HepG2 (cell line): ENCODE data around the gene AK3. TPM values are rescaled to one million over a fixed set of nuclear protein-coding genes. Genes with fewer than 3 reads are reported as not detected.

Experiments used
- AHR ChIP-seq: IDR thresholded peaks from 2 replicates; pipeline ENCODE4 v1.6.1; 2018; ENCODE audit warnings: missing genetic modification reagents, missing compliant biosample characterization
- ATF7 ChIP-seq, 2 experiments: fragments of 450-650 bp in 1 of 2; sonication (generic) in 1 of 2; formaldehyde crosslinking in 1 of 2; IDR thresholded peaks; 2 replicates each; pipeline versions ENCODE4 v1.4.0 to v1.6.1; 2016 to 2020; ENCODE audit warnings: antibody characterized with exemption in 1 of 2, mild to moderate bottlenecking in 1 of 2, missing genetic modification reagents in 1 of 2
- CCDC6 ChIP-seq: sonication (generic); formaldehyde crosslinking; IDR thresholded peaks from 2 replicates; pipeline ENCODE4 v1.8.1; 2022; ENCODE audit warnings: mild to moderate bottlenecking, missing genetic modification reagents, moderate library complexity
- DMAP1 ChIP-seq: IDR thresholded peaks from 2 replicates; pipeline ENCODE4 v1.6.1; 2016
- FOSL2 ChIP-seq: sonication (generic); formaldehyde crosslinking; IDR thresholded peaks from 2 replicates; pipeline ENCODE4 v1.4.0; 2020; ENCODE audit warnings: missing genetic modification reagents
- FOXK2 ChIP-seq: fragments of 450-650 bp; IDR thresholded peaks from 2 replicates; pipeline ENCODE4 v1.6.1; 2016
- IRF2 ChIP-seq: IDR thresholded peaks from 2 replicates; pipeline ENCODE4 v1.6.1; 2018; ENCODE audit warnings: missing genetic modification reagents, missing compliant biosample characterization
- KDM1A ChIP-seq: IDR thresholded peaks from 2 replicates; pipeline ENCODE4 v1.6.1; 2016; ENCODE audit warnings: missing compliant biosample characterization
- KLF12 ChIP-seq: sonication (generic); formaldehyde crosslinking; IDR thresholded peaks from 2 replicates; pipeline ENCODE4 v1.4.0; 2020; ENCODE audit warnings: missing genetic modification reagents, borderline replicate concordance
- MAF1 ChIP-seq: sonication (generic); formaldehyde crosslinking; IDR thresholded peaks from 2 replicates; pipeline ENCODE4 v1.5.0; 2020; ENCODE audit warnings: missing genetic modification reagents, borderline replicate concordance
- NR2F1 ChIP-seq, 2 experiments: fragments of 450-650 bp in 1 of 2; formaldehyde crosslinking in 1 of 2; IDR thresholded peaks; 2 replicates each; pipeline versions ENCODE4 v1.5.0 to v1.6.1; 2016 to 2020; ENCODE audit warnings: mild to moderate bottlenecking in 1 of 2, missing compliant biosample characterization in 1 of 2, missing genetic modification reagents in 1 of 2, moderate library complexity in 1 of 2
- POLR2AphosphoS2 ChIP-seq: IDR thresholded peaks from 2 replicates; pipeline ENCODE4 v1.6.1; 2011; ENCODE audit warnings: low read depth, low read length, improper control_type of control experiment
- RORA ChIP-seq: sonication (generic); formaldehyde crosslinking; IDR thresholded peaks from 2 replicates; pipeline ENCODE4 v1.5.0; 2020; ENCODE audit warnings: mild to moderate bottlenecking, missing genetic modification reagents, moderate library complexity
- SMC3 ChIP-seq: IDR thresholded peaks from 2 replicates; pipeline ENCODE4 v1.6.1; 2011; ENCODE audit warnings: low read length, improper control_type of control experiment
- ZFP36 ChIP-seq: fragments of 150-350 bp; IDR thresholded peaks from 2 replicates; pipeline ENCODE4 v1.6.1; 2018; ENCODE audit warnings: borderline replicate concordance, low read length, low read depth; ENCODE audit not compliant: partially characterized antibody
- ZMYM3 ChIP-seq: sonication (generic); formaldehyde crosslinking; IDR thresholded peaks from 2 replicates; pipeline ENCODE4 v1.5.1; 2020; ENCODE audit warnings: mild to moderate bottlenecking, missing genetic modification reagents
- ZNF138 ChIP-seq: sonication (generic); formaldehyde crosslinking; IDR thresholded peaks from 2 replicates; pipeline ENCODE4 v1.5.0; 2020; ENCODE audit warnings: mild to moderate bottlenecking, low read depth, missing genetic modification reagents
- ZNF230 ChIP-seq: sonication (generic); formaldehyde crosslinking; IDR thresholded peaks from 2 replicates; pipeline ENCODE4 v1.4.0; 2020; ENCODE audit warnings: mild to moderate bottlenecking, missing genetic modification reagents
- ZNF253 ChIP-seq: sonication (generic); formaldehyde crosslinking; IDR thresholded peaks from 2 replicates; pipeline ENCODE4 v1.8.0; 2022; ENCODE audit warnings: mild to moderate bottlenecking, missing genetic modification reagents, borderline replicate concordance
- ZNF780A ChIP-seq: sonication (generic); formaldehyde crosslinking; IDR thresholded peaks from 2 replicates; pipeline ENCODE4 v1.8.0; 2022; ENCODE audit warnings: mild to moderate bottlenecking, missing genetic modification reagents, moderate library complexity
- ZSCAN9 ChIP-seq: IDR thresholded peaks from 2 replicates; pipeline ENCODE4 v1.6.1; 2016; ENCODE audit warnings: borderline replicate concordance
- polyA plus RNA-seq, 8 experiments: library from polyadenylated mRNA; depleted of rRNA in 3 of 8; stranded (reverse) in 7 of 8; unstranded in 1 of 8; fragments of >200 nt; fragmentation: Illumina TruSeq in 4 of 8; extraction: Trizol in 4 of 8; gene quantifications; 2 replicates each; pipeline versions ENCODE4 v1.2.1 to v1.2.3, GENCODE V29; 2011 to 2016; ENCODE audit warnings: low read depth in 4 of 8, missing spikeins in 1 of 8, mixed read lengths in 1 of 8; ENCODE audit not compliant: insufficient read depth in 1 of 8
- total RNA-seq, 5 experiments: library from RNA; depleted of rRNA; stranded (reverse); fragments of >200 nt; fragmentation: Illumina TruSeq; extraction: Trizol; gene quantifications; 2 replicates each; pipeline ENCODE4 v1.2.3, GENCODE V29; 2016; ENCODE audit warnings: low read depth in 1 of 5
- TF ChIP-seq, protein P1 (sequence below): sonication (generic); formaldehyde crosslinking; IDR thresholded peaks from 2 replicates; pipeline ENCODE4 v1.4.0; 2020; ENCODE audit warnings: missing genetic modification reagents
- TF ChIP-seq, protein P2 (sequence below): sonication (generic); formaldehyde crosslinking; IDR thresholded peaks from 2 replicates; pipeline ENCODE4 v1.4.0; 2020; ENCODE audit warnings: mild to moderate bottlenecking, missing genetic modification reagents
- TF ChIP-seq, protein P3 (sequence below): fragments of 450-650 bp; IDR thresholded peaks from 2 replicates; pipeline ENCODE4 v1.6.1; 2017; ENCODE audit warnings: mild to moderate bottlenecking
- TF ChIP-seq, protein P4 (sequence below), 2 experiments: sonication (generic) in 1 of 2; formaldehyde crosslinking in 1 of 2; IDR thresholded peaks; 2 replicates each; pipeline versions ENCODE4 v1.4.0 to v1.6.1; 2018 to 2020; ENCODE audit warnings: missing genetic modification reagents in 2 of 2, borderline replicate concordance in 1 of 2, low read depth in 1 of 2, mild to moderate bottlenecking in 1 of 2, missing biosample characterization in 1 of 2

AK3 gene
- total and polyA plus RNA-seq, 2 of the 13 experiments (the other 11 are each of a cell fraction or from before 2014, with no cell fraction given) = 76.8 to 109 TPM

DNA sequence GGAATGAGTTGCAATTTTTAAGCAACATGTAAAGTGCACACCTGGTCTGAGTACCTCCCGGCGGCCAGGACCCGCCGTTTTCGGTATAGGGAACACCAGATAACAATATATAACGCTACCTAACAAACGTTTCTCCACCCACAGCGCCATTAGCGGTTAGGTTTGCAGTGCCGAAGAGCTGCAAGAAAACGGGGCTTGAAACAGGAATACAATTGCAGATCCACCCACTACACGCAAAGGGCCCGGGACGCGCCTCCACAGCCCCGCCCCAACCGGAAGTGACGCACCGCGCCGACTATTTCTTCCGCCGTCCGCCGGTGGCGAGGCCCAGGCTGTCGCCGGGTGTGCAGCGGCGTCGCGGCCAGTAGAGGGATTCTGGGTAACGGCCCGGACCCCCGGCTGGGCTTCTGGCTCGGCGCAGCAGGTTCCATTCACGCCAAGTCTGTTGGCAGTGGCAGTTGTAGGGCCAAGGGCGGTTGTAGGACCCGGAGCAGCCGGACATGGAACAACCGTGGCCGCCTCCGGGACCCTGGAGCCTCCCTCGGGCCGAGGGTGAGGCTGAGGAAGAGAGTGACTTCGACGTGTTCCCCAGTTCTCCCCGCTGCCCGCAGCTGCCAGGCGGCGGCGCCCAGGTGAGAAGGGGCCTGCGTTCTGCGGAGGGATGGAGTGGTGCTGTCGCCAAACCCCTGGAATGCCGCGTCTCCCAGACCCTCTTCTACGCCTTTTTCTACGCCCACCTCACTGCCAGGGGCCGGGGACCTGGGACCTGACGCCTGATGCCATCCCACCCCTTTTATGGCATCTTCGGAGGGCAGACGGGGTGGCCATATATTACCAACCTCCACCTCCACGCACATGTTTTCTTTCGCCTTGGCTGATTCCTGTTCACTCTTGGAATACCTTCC, 61.5 kb downstream of the AK3 start, which contains the start of gene CDC37L1 (continued):
- TF ChIP-seq, protein P1, sequence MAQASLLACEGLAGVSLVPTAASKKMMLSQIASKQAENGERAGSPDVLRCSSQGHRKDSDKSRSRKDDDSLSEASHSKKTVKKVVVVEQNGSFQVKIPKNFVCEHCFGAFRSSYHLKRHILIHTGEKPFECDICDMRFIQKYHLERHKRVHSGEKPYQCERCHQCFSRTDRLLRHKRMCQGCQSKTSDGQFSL (CRISPR knock-in tag) = 0 out of 2 replicates have a peak, but pooled peaks have one; percentile 24
- TF ChIP-seq, protein P2, sequence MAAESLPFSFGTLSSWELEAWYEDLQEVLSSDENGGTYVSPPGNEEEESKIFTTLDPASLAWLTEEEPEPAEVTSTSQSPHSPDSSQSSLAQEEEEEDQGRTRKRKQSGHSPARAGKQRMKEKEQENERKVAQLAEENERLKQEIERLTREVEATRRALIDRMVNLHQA (CRISPR knock-in tag) = no peak
- TF ChIP-seq ZNF780A (CRISPR knock-in tag) = no peak; the same call in 1 of the 2 replicates
- TF ChIP-seq ZMYM3 = no peak
- TF ChIP-seq, protein P3, sequence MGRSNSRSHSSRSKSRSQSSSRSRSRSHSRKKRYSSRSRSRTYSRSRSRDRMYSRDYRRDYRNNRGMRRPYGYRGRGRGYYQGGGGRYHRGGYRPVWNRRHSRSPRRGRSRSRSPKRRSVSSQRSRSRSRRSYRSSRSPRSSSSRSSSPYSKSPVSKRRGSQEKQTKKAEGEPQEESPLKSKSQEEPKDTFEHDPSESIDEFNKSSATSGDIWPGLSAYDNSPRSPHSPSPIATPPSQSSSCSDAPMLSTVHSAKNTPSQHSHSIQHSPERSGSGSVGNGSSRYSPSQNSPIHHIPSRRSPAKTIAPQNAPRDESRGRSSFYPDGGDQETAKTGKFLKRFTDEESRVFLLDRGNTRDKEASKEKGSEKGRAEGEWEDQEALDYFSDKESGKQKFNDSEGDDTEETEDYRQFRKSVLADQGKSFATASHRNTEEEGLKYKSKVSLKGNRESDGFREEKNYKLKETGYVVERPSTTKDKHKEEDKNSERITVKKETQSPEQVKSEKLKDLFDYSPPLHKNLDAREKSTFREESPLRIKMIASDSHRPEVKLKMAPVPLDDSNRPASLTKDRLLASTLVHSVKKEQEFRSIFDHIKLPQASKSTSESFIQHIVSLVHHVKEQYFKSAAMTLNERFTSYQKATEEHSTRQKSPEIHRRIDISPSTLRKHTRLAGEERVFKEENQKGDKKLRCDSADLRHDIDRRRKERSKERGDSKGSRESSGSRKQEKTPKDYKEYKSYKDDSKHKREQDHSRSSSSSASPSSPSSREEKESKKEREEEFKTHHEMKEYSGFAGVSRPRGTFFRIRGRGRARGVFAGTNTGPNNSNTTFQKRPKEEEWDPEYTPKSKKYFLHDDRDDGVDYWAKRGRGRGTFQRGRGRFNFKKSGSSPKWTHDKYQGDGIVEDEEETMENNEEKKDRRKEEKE = no peak
- TF ChIP-seq ZNF230 = peak; percentile 85
- TF ChIP-seq ZSCAN9 (CRISPR knock-in tag) = peak; percentile 77
- TF ChIP-seq FOXK2 = no peak
- TF ChIP-seq FOSL2 (CRISPR knock-in tag) = peak; percentile 43; the same call in 1 of the 2 replicates
- TF ChIP-seq ATF7 (IDR thresholded peaks at IDR 0.05) = no peak
- TF ChIP-seq ATF7 (CRISPR knock-in tag; IDR thresholded peaks at IDR 0.05) = peak; percentile 63; the same call in 1 of the 2 replicates
- no peak for TF ChIP-seq NR2F1 (CRISPR knock-in tag; IDR thresholded peaks at IDR 0.05)
- TF ChIP-seq IRF2 (CRISPR knock-in tag) = peak; percentile 69
- TF ChIP-seq, protein P4, sequence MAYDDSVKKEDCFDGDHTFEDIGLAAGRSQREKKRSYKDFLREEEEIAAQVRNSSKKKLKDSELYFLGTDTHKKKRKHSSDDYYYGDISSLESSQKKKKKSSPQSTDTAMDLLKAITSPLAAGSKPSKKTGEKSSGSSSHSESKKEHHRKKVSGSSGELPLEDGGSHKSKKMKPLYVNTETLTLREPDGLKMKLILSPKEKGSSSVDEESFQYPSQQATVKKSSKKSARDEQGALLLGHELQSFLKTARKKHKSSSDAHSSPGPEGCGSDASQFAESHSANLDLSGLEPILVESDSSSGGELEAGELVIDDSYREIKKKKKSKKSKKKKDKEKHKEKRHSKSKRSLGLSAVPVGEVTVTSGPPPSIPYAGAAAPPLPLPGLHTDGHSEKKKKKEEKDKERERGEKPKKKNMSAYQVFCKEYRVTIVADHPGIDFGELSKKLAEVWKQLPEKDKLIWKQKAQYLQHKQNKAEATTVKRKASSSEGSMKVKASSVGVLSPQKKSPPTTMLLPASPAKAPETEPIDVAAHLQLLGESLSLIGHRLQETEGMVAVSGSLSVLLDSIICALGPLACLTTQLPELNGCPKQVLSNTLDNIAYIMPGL (CRISPR knock-in tag; IDR thresholded peaks at IDR 0.05; ENCODE audit: borderline replicate concordance in 1 of 2, low read depth in 1 of 2) = peak; percentile 90 to 94
- no peak for TF ChIP-seq RORA (CRISPR knock-in tag)
- TF ChIP-seq ZFP36 = no peak
- no peak for TF ChIP-seq ZNF138 (CRISPR knock-in tag)
- peak; percentile 69 for TF ChIP-seq DMAP1
- peak; percentile 58; the same call in 1 of the 2 replicates for TF ChIP-seq MAF1 (CRISPR knock-in tag)
- no peak; the same call in 1 of the 2 replicates for TF ChIP-seq SMC3
- no peak for TF ChIP-seq KDM1A
- peak; percentile 50; the same call in 1 of the 2 replicates for TF ChIP-seq ZNF253 (CRISPR knock-in tag)
- TF ChIP-seq AHR (CRISPR knock-in tag) = 0 out of 2 replicates have a peak, but pooled peaks have one; percentile 51
- peak; percentile 59; the same call in 1 of the 2 replicates for TF ChIP-seq POLR2AphosphoS2
- TF ChIP-seq KLF12 = peak; percentile 76
- no peak; the same call in none of the 2 replicates for TF ChIP-seq CCDC6 (CRISPR knock-in tag)
